K562 (cell line): ENCODE data around the gene EFHC2. TPM values are rescaled to one million over a fixed set of nuclear protein-coding genes. Genes with fewer than 3 reads are reported as not detected.

ENCODE experiments used
- ATAC-seq: fragments of 200-7000 bp; cut with Tn5 transposase; 3 replicates; pipeline ENCODE4 v1.9.1; 2020; ENCODE audit warnings: moderate library complexity
- BruUV-seq: library from RNA; stranded (reverse); fragments of 400-500 nt; replicated peaks from 2 replicates; lab custom pipeline; 2021; lab: Mats Ljungman, UMichigan
- CTCF ChIA-PET: fragments of 300-600 bp; formaldehyde crosslinking; extraction: SDS; loops from one replicate; lab custom pipeline; 2021; ENCODE audit warnings: low intra/inter-chr PET ratio; lab: Yijun Ruan, JAX
- POLR2A ChIA-PET: fragments of 300-600, 350-650 bp; sonication (Branson Sonifier 250); formaldehyde crosslinking; extraction: SDS; loops from one replicate; lab custom pipeline; 2021; ENCODE audit warnings: antibody characterized with exemption, inconsistent platforms; lab: Yijun Ruan, JAX
- DNase-seq, 4 experiments: peaks; one replicate each; pipeline versions ENCODE4 v3.0.0 to v3.0.0-alpha.2; 2011 to 2018; ENCODE audit warnings: low spot score in 3 of 4, mixed read lengths in 3 of 4; ENCODE audit errors: extremely low read depth in 1 of 4
- FAIRE-seq: peaks from 2 replicates; lab custom pipeline; 2011; peaks lifted over from hg19 to GRCh38; lab: Jason Lieb, UNC
- H2AFZ ChIP-seq: 2 replicates; pipeline ENCODE4 v1.6.0; 2011; ENCODE audit warnings: low read depth, low read length, control low read depth, inconsistent platforms
- H3K27ac ChIP-seq: fragments of 200-600 bp; 3 replicates; pipeline ENCODE4 v1.8.0; 2011; ENCODE audit warnings: low read depth, mild to moderate bottlenecking, control low read depth, inconsistent platforms, low read length, moderate library complexity, mixed read lengths; ENCODE audit errors: extremely low read depth
- H3K27me3 ChIP-seq, 2 experiments: fragments of 300-600 bp in 1 of 2; 2 replicates in 1 of 2; 3 replicates in 1 of 2; pipeline versions ENCODE4 v1.6.0 to v1.8.0; 2011; ENCODE audit warnings: inconsistent platforms in 2 of 2, low read length in 2 of 2, mild to moderate bottlenecking in 1 of 2, mixed read lengths in 1 of 2, moderate library complexity in 1 of 2; ENCODE audit not compliant: control insufficient read depth in 2 of 2, insufficient read depth in 2 of 2
- H3K36me3 ChIP-seq: fragments of 300-600 bp; 3 replicates; pipeline ENCODE4 v1.8.0; 2011; ENCODE audit warnings: mild to moderate bottlenecking, low read length, inconsistent platforms; ENCODE audit not compliant: control insufficient read depth, insufficient read depth
- H3K4me1 ChIP-seq, 2 experiments: fragments of 200-600 bp in 1 of 2; replicated peaks in 1 of 2; 2 replicates in 1 of 2; 3 replicates in 1 of 2; pipeline versions ENCODE4 v1.5.1 to v1.8.0; 2011; ENCODE audit warnings: inconsistent platforms in 2 of 2, low read length in 2 of 2, mild to moderate bottlenecking in 1 of 2, mixed read lengths in 1 of 2, moderate library complexity in 1 of 2; ENCODE audit not compliant: control insufficient read depth in 2 of 2, insufficient read depth in 2 of 2
- H3K4me2 ChIP-seq: 2 replicates; pipeline ENCODE4 v1.6.1; 2011; ENCODE audit warnings: low read length, control low read depth, inconsistent platforms, mixed read lengths; ENCODE audit not compliant: insufficient read depth
- H3K4me3 ChIP-seq: fragments of 200-600 bp; sonication (generic), shearing (Covaris generic); 2 replicates; pipeline ENCODE4 v1.5.1; 2016; ENCODE audit warnings: control low read depth, inconsistent platforms
- H3K79me2 ChIP-seq: fragments of 200-600 bp; 3 replicates; pipeline ENCODE4 v1.8.0; 2011; ENCODE audit warnings: low read length, inconsistent platforms; ENCODE audit not compliant: control insufficient read depth, insufficient read depth
- H3K9ac ChIP-seq, 2 experiments: 2 replicates each; pipeline versions ENCODE4 v1.6.0 to v1.6.1; 2011; ENCODE audit warnings: low read depth in 2 of 2, low read length in 2 of 2, control low read depth in 1 of 2, inconsistent platforms in 1 of 2, mild to moderate bottlenecking in 1 of 2, mixed read lengths in 1 of 2; ENCODE audit not compliant: insufficient read depth in 1 of 2
- H3K9me1 ChIP-seq: one replicate; pipeline ENCODE4 v1.6.0; 2011; ENCODE audit warnings: inconsistent platforms, mild to moderate bottlenecking, low read length, moderate library complexity; ENCODE audit not compliant: control insufficient read depth, insufficient read depth
- H3K9me3 ChIP-seq: replicated peaks from 2 replicates; pipeline ENCODE4 v1.5.1; 2011; ENCODE audit warnings: low read depth, low read length, inconsistent platforms; ENCODE audit not compliant: control insufficient read depth, insufficient read depth
- H4K20me1 ChIP-seq: replicated peaks from 2 replicates; pipeline ENCODE4 v1.6.1; 2011; ENCODE audit warnings: low read length, inconsistent platforms, mixed read lengths; ENCODE audit not compliant: control insufficient read depth, insufficient read depth
- EP300 ChIP-seq: IDR thresholded peaks from 2 replicates; pipeline ENCODE4 v1.6.1; 2012; ENCODE audit warnings: low read length, improper control_type of control experiment
- FOXA3 ChIP-seq, 2 experiments: fragments of 450-650 bp in 1 of 2; sonication (generic) in 1 of 2; formaldehyde crosslinking; IDR thresholded peaks in 1 of 2; conservative IDR thresholded peaks in 1 of 2; 2 replicates each; pipeline versions ENCODE4 v1.4.0 to v1.8.0; 2020 to 2022; ENCODE audit warnings: mild to moderate bottlenecking in 2 of 2, missing genetic modification reagents in 1 of 2
- NFE2 ChIP-seq: IDR thresholded peaks from 2 replicates; pipeline ENCODE4 v1.6.1; 2014; ENCODE audit warnings: antibody characterized with exemption, low read depth
- TCF7 ChIP-seq: sonication (generic); IDR thresholded peaks from 2 replicates; pipeline ENCODE4 v1.6.1; 2016; ENCODE audit warnings: antibody characterized with exemption, borderline replicate concordance
- TSC22D4 ChIP-seq: fragments of 450-650 bp; IDR thresholded peaks from 2 replicates; pipeline ENCODE4 v1.6.1; 2016; ENCODE audit warnings: missing genetic modification characterization, missing biosample characterization, control low read depth
- ZC3H11A ChIP-seq: IDR thresholded peaks from 2 replicates; pipeline ENCODE4 v1.6.1; 2012; ENCODE audit warnings: low read depth, low read length, improper control_type of control experiment
- ZNF217 ChIP-seq: sonication (generic); formaldehyde crosslinking; IDR thresholded peaks from 2 replicates; pipeline ENCODE4 v1.8.0; 2022; ENCODE audit warnings: mild to moderate bottlenecking, missing genetic modification reagents
- ZNF263 ChIP-seq: sonication (generic); formaldehyde crosslinking; IDR thresholded peaks from 2 replicates; pipeline ENCODE4 v1.8.0; 2022; ENCODE audit warnings: mild to moderate bottlenecking, missing genetic modification reagents, borderline replicate concordance
- ZNF398 ChIP-seq: fragments of 250-450 bp; sonication (Bioruptor Pico); IDR thresholded peaks from 2 replicates; pipeline ENCODE4 v1.8.0; 2021; ENCODE audit warnings: moderate library complexity, mild to moderate bottlenecking, inconsistent platforms
- WGBS: fragments of 100-300 bp; shearing (Covaris generic); methylation state at CpG from one replicate; pipeline ENCODE4 v1.1.6; 2016; ENCODE audit warnings: low coverage, mixed read lengths; ENCODE audit not compliant: insufficient coverage; ENCODE audit errors: missing lambda C conversion rate; 5-methylcytosine and 5-hydroxymethylcytosine counted together
- in situ Hi-C: fragments of 300-500 bp; cut with MboI; formaldehyde crosslinking; loops from 4 replicates; pipeline ENCODE4 v1.15.0; 2018; ENCODE audit warnings: inconsistent platforms, mixed read lengths
- intact Hi-C: fragments of 100-400 bp; cut with micrococcal nuclease; formaldehyde crosslinking; loops from 2 replicates; pipeline ENCODE4 v1.14.2; 2022
- polyA plus RNA-seq, 8 experiments: library from polyadenylated mRNA; depleted of rRNA in 4 of 8; stranded (reverse) in 5 of 8; unstranded in 3 of 8; fragments of >200 nt; fragmentation: Nextera tagmentation in 2 of 8; fragmentation: Illumina TruSeq in 1 of 8; extraction: Ambion mirVana in 2 of 8; extraction: Trizol in 1 of 8; gene quantifications; 2 replicates each; pipeline versions ENCODE4 v1.2.1 to v1.2.3, GENCODE V29; 2011 to 2014; ENCODE audit warnings: inconsistent platforms in 1 of 8, missing spikeins in 1 of 8
- total RNA-seq, 7 experiments: library from RNA; depleted of rRNA in 6 of 7; stranded (reverse); fragments of >200 nt in 6 of 7; fragmentation: Illumina TruSeq in 2 of 7; extraction: Trizol in 2 of 7; gene quantifications; 2 replicates each; pipeline versions ENCODE4 v1.2.1 to v1.2.3, GENCODE V29; 2011 to 2021; ENCODE audit warnings: low replicate concordance in 1 of 7
- TF ChIP-seq, protein P1 (sequence below): fragments of 450-650 bp; IDR thresholded peaks from 2 replicates; pipeline ENCODE4 v1.7.0; 2016; ENCODE audit warnings: borderline replicate concordance
- TF ChIP-seq, protein P2 (sequence below): fragments of 250-450 bp; sonication (Bioruptor Pico); IDR thresholded peaks from 2 replicates; pipeline ENCODE4 v1.8.0; 2022; ENCODE audit warnings: inconsistent platforms

Gene EFHC2
- total and polyA plus RNA-seq, 9 of the 15 experiments (the other 6 are each of a cell fraction or from before 2014, with no cell fraction given): 1.3 to 8.1 (median 3.0) TPM

- Histone ChIP-seq H3K27ac (no peak overlapping the region), H3K4me1 (no peaks in the 10 kb centered on the region), H4K20me1 (no peaks in the 10 kb centered on the region), H3K79me2 (no peaks in the 10 kb centered on the region), H3K9me3 (no peaks in the 10 kb centered on the region), H2AFZ (no peak overlapping the region), H3K9me1 (no peaks in the 10 kb centered on the region), H3K4me3 (no peak overlapping the region), H3K36me3 (no peaks in the 10 kb centered on the region), H3K9ac (no peak overlapping the region), H3K27me3 (no peaks in the 10 kb centered on the region), H3K4me2 (no peak overlapping the region)
- FAIRE-seq (no peak), DNase-seq (no peak), ATAC-seq (no peak)
- no TSS peak for BruUV-seq
- intact Hi-C loops: no loop called here
- WGBS: 5% methylated on average over 2 of the region's 2 CpGs
- ChIA-PET POLR2A (interaction anchor here (0.9 kb wide), 1 partner anchor 27 kb away, joined by 3 read pairs; no protein-coding TSS in a partner anchor), CTCF (no interaction called here)
- TF ChIP-seq, protein P1, sequence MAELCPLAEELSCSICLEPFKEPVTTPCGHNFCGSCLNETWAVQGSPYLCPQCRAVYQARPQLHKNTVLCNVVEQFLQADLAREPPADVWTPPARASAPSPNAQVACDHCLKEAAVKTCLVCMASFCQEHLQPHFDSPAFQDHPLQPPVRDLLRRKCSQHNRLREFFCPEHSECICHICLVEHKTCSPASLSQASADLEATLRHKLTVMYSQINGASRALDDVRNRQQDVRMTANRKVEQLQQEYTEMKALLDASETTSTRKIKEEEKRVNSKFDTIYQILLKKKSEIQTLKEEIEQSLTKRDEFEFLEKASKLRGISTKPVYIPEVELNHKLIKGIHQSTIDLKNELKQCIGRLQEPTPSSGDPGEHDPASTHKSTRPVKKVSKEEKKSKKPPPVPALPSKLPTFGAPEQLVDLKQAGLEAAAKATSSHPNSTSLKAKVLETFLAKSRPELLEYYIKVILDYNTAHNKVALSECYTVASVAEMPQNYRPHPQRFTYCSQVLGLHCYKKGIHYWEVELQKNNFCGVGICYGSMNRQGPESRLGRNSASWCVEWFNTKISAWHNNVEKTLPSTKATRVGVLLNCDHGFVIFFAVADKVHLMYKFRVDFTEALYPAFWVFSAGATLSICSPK: no peak
- TF ChIP-seq EP300: no peak
- in situ Hi-C loops: no loop called here
Measured at GRCh38 chrX:44130189-44130588, 213.3 kb downstream of the EFHC2 start.

GRCh38 chrX:44113337-44113736 is 230.1 kb downstream of the EFHC2 start:
- H3K9ac ChIP-seq: no peak overlapping the region
- H3K9me1 ChIP-seq: no peaks in the 10 kb centered on the region
- ATAC-seq (no peak), DNase-seq (no peak), FAIRE-seq (no peak)
- intact Hi-C loops: no loop called here
- no TSS peak for BruUV-seq
- no peak overlapping the region for H3K27ac ChIP-seq
- POLR2A ChIA-PET: no interaction called here
- H3K9me3 ChIP-seq: no peaks in the 10 kb centered on the region
- H4K20me1 ChIP-seq: no peaks in the 10 kb centered on the region
- H3K27me3 ChIP-seq: 0 out of 5 replicates have a peak, but pooled peaks cover 0 to 2% of the 10 kb centered on the region in 2 experiments
- in situ Hi-C loops: no loop called here
- H3K36me3 ChIP-seq: no peaks in the 10 kb centered on the region
- CTCF ChIA-PET: no interaction called here
- no peaks in the 10 kb centered on the region for H3K4me1 ChIP-seq
- 0% methylated on average over 2 of the region's 2 CpGs for WGBS
- no peaks in the 10 kb centered on the region for H3K79me2 ChIP-seq
- H2AFZ ChIP-seq: no peak overlapping the region
- H3K4me3 ChIP-seq: no peak overlapping the region
- H3K4me2 ChIP-seq: no peak overlapping the region
- TF ChIP-seq, protein P2, sequence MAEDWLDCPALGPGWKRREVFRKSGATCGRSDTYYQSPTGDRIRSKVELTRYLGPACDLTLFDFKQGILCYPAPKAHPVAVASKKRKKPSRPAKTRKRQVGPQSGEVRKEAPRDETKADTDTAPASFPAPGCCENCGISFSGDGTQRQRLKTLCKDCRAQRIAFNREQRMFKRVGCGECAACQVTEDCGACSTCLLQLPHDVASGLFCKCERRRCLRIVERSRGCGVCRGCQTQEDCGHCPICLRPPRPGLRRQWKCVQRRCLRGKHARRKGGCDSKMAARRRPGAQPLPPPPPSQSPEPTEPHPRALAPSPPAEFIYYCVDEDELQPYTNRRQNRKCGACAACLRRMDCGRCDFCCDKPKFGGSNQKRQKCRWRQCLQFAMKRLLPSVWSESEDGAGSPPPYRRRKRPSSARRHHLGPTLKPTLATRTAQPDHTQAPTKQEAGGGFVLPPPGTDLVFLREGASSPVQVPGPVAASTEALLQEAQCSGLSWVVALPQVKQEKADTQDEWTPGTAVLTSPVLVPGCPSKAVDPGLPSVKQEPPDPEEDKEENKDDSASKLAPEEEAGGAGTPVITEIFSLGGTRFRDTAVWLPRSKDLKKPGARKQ (CRISPR knock-in tag): no peak
- TF ChIP-seq ZNF398 (CRISPR knock-in tag) (no peak), ZNF217 (CRISPR knock-in tag) (no peak), ZC3H11A (no peak), TSC22D4 (tag) (no peak), TCF7 (no peak), ZNF263 (CRISPR knock-in tag) (no peak), NFE2 (no peak), FOXA3 (CRISPR knock-in tag; conservative IDR thresholded peaks at IDR 0.05 in 1 of 2, IDR thresholded peaks at IDR 0.05 in 1 of 2) (no peak)
